Liver (tissue), 9 donors: Measurements from ENCODE around the gene FGD2. TPM values are rescaled to one million over a fixed set of nuclear protein-coding genes. Genes with fewer than 3 reads are reported as not detected.
A peak's percentile ranks its signal among the peaks of the same experiment; 100 is the strongest.

Experiments
- DNase-seq: peaks from one replicate; pipeline ENCODE4 v3.0.0-alpha.2; 2017; ENCODE audit warnings: low spot score
- H3K27ac ChIP-seq, 2 donors: one replicate each; pipeline ENCODE4 v1.7.0; 2013; ENCODE audit warnings: inconsistent platforms in 2 of 2, low read length in 2 of 2, control low read depth in 1 of 2, low read depth in 1 of 2, mild to moderate bottlenecking in 1 of 2
- H3K27me3 ChIP-seq, 4 donors: one replicate each; pipeline versions ENCODE4 v1.6.1 to v1.7.0; 2013; ENCODE audit warnings: low read length in 3 of 4, inconsistent platforms in 1 of 4, mild to moderate bottlenecking in 1 of 4, moderate library complexity in 1 of 4; ENCODE audit not compliant: control insufficient read depth in 4 of 4, insufficient read depth in 4 of 4
- H3K36me3 ChIP-seq, 4 donors: one replicate each; pipeline versions ENCODE4 v1.6.1 to v1.7.0; 2013; ENCODE audit warnings: low read length in 3 of 4, mild to moderate bottlenecking in 3 of 4, low read depth in 1 of 4, moderate library complexity in 1 of 4; ENCODE audit not compliant: control insufficient read depth in 4 of 4, insufficient read depth in 3 of 4
- H3K4me1 ChIP-seq, 4 donors: one replicate each; pipeline versions ENCODE4 v1.6.1 to v1.7.0; 2013; ENCODE audit warnings: low read length in 3 of 4, mild to moderate bottlenecking in 3 of 4, moderate library complexity in 1 of 4; ENCODE audit not compliant: control insufficient read depth in 4 of 4, insufficient read depth in 4 of 4
- H3K4me3 ChIP-seq, 3 donors: one replicate each; pipeline versions ENCODE4 v1.6.1 to v1.7.0; 2013; ENCODE audit warnings: low read length in 3 of 3, control low read depth in 1 of 3, low read depth in 1 of 3, mild to moderate bottlenecking in 1 of 3
- H3K9ac ChIP-seq, 2 donors: one replicate each; pipeline ENCODE4 v1.7.0; 2013; ENCODE audit warnings: low read length in 2 of 2, mild to moderate bottlenecking in 2 of 2, moderate library complexity in 2 of 2, control low read depth in 1 of 2, low read depth in 1 of 2
- H3K9me3 ChIP-seq, 4 donors: one replicate each; pipeline versions ENCODE4 v1.6.1 to v1.7.0; 2013; ENCODE audit warnings: low read length in 3 of 4; ENCODE audit not compliant: control insufficient read depth in 4 of 4
- EGR1 ChIP-seq, 2 donors: IDR thresholded peaks; 2 replicates each; pipeline ENCODE4 v1.6.1; 2016 to 2018; ENCODE audit warnings: antibody characterized with exemption in 2 of 2, low read depth in 2 of 2
- FOXA1 ChIP-seq: IDR thresholded peaks from 2 replicates; pipeline ENCODE4 v1.6.1; 2016; ENCODE audit warnings: antibody characterized with exemption
- FOXA2 ChIP-seq: IDR thresholded peaks from 2 replicates; pipeline ENCODE4 v1.6.1; 2016; ENCODE audit warnings: antibody characterized with exemption
- GABPA ChIP-seq, 2 donors: IDR thresholded peaks in 1 of 2; conservative IDR thresholded peaks in 1 of 2; 2 replicates each; pipeline ENCODE4 v1.6.1; 2016; ENCODE audit warnings: antibody characterized with exemption in 2 of 2, mild to moderate bottlenecking in 1 of 2, moderate library complexity in 1 of 2
- HNF4A ChIP-seq, 2 donors: conservative IDR thresholded peaks; 2 replicates each; pipeline ENCODE4 v1.6.1; 2016; ENCODE audit warnings: antibody characterized with exemption in 2 of 2, mild to moderate bottlenecking in 2 of 2
- HNF4G ChIP-seq: IDR thresholded peaks from 2 replicates; pipeline ENCODE4 v1.6.1; 2016; ENCODE audit warnings: antibody characterized with exemption
- JUND ChIP-seq, 2 donors: IDR thresholded peaks; 2 replicates each; pipeline ENCODE4 v1.6.1; 2016; ENCODE audit warnings: antibody characterized with exemption in 2 of 2
- NR2F2 ChIP-seq: IDR thresholded peaks from 2 replicates; pipeline ENCODE4 v1.6.1; 2016; ENCODE audit warnings: antibody characterized with exemption
- RAD21 ChIP-seq, 2 donors: IDR thresholded peaks; 2 replicates each; pipeline ENCODE4 v1.6.1; 2016; ENCODE audit warnings: antibody characterized with exemption in 2 of 2, mild to moderate bottlenecking in 2 of 2
- RXRA ChIP-seq, 2 donors: IDR thresholded peaks; 2 replicates each; pipeline ENCODE4 v1.6.1; 2017 to 2018; ENCODE audit warnings: antibody characterized with exemption in 2 of 2, mild to moderate bottlenecking in 1 of 2
- SP1 ChIP-seq: IDR thresholded peaks from 2 replicates; pipeline ENCODE4 v1.6.1; 2018; ENCODE audit warnings: antibody characterized with exemption, mild to moderate bottlenecking
- TAF1 ChIP-seq: conservative IDR thresholded peaks from 2 replicates; pipeline ENCODE4 v1.6.1; 2016; ENCODE audit warnings: antibody characterized with exemption, mild to moderate bottlenecking
- YY1 ChIP-seq: IDR thresholded peaks from 2 replicates; pipeline ENCODE4 v1.6.1; 2016; ENCODE audit warnings: antibody characterized with exemption, mild to moderate bottlenecking
- WGBS: extraction: QIAGEN DNeasy Blood & Tissue Kit; methylation state at CpG from one replicate; pipeline ENCODE4 v1.1.7; 2013; 5-methylcytosine and 5-hydroxymethylcytosine counted together
- polyA plus RNA-seq, 2 donors: library from polyadenylated mRNA; stranded (reverse) in 1 of 2; unstranded in 1 of 2; fragments of 200-250 nt in 1 of 2; fragments of >200 nt in 1 of 2; fragmentation: Nextera tagmentation in 1 of 2; extraction: Ambion mirVana in 1 of 2; gene quantifications; one replicate each; pipeline versions ENCODE4 v1.2.1 to v1.2.3, GENCODE V29; 2013 to 2015
- total RNA-seq, 2 donors: library from RNA; depleted of rRNA; stranded (reverse); fragments of >200 nt; gene quantifications; one replicate each; pipeline ENCODE4 v1.2.3, GENCODE V29; 2014
- TF ChIP-seq, protein P1 (sequence below): fragments of 150-350 bp; IDR thresholded peaks from 2 replicates; pipeline ENCODE4 v1.5.1; 2017; ENCODE audit warnings: improper control_type of control experiment, low read depth, low read length; ENCODE audit not compliant: missing input control
- TF ChIP-seq, protein P2 (sequence below): IDR thresholded peaks from 2 replicates; pipeline ENCODE4 v1.6.1; 2016; ENCODE audit warnings: antibody characterized with exemption
- TF ChIP-seq, protein P3 (sequence below): IDR thresholded peaks from 2 replicates; pipeline ENCODE4 v1.6.1; 2016; ENCODE audit warnings: antibody characterized with exemption, mild to moderate bottlenecking
- TF ChIP-seq, protein P4 (sequence below): IDR thresholded peaks from 2 replicates; pipeline ENCODE4 v1.6.1; 2016; ENCODE audit warnings: antibody characterized with exemption
- TF ChIP-seq, protein P5 (sequence below): IDR thresholded peaks from 2 replicates; pipeline ENCODE4 v1.6.1; 2016; ENCODE audit warnings: antibody characterized with exemption
- donor health status: healthy.
- donor health status: healthy.
- donor health status: healthy.
- donor health status: healthy.
- donor health status: healthy.

Gene FGD2
- total and polyA plus RNA-seq, 4 donors = 4.6 to 24.4 (median 9.1) TPM

DNA sequence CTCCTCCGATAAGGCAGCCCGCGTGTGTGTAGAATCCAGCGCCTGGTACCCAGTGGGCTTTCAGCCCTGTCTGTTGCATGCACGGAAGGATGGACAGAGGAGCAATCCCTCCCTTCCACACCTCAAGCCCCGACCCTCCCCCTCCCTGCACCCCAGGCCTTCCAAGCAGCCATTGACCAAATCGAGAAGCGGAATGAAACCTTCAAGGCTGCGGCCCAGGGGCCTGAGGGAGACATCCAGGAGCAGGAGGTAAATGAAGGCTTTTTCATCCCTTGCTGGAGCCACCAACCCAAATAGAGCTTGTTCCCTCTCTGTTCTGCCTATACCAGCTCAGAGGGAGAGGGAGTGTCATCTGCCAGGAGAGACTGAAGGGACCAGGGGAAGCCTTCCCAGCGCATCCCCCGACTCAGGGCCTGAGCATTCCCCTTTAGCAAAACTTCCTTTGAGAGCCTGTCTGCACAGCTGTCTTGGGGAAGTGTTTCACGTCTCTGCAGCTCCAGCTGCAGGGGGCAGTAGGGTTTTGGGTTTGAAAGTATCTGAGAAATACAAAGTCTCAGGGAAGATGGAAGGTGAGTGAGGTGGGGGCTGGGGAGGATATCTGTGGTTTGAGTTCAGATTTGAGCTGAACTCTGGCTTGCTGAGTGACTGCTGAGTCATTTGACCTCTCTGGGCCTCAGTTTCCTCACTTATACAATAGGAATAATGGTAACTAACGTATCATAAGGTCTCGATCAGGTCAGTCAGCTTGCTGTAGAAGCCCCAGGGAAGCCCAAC lies 16.1 kb downstream of the FGD2 start:
- WGBS = 86% methylated on average over 14 of the region's 14 CpGs
- H3K9ac ChIP-seq = no peak overlapping the region
- no peak for DNase-seq
- no peak overlapping the region for H3K4me3 ChIP-seq
- H3K36me3 ChIP-seq = no peaks in the 10 kb centered on the region
- H3K4me1 ChIP-seq = peaks cover 11 to 35% (median 32%) of the 10 kb centered on the region in 4 donors
- no peaks in the 10 kb centered on the region for H3K27me3 ChIP-seq
- H3K27ac ChIP-seq = no peak overlapping the region
- TF ChIP-seq FOXA2 (no peak), RAD21 (IDR thresholded peaks at IDR 0.05) (peak; percentile 64 to 70)
- TF ChIP-seq, protein P1, sequence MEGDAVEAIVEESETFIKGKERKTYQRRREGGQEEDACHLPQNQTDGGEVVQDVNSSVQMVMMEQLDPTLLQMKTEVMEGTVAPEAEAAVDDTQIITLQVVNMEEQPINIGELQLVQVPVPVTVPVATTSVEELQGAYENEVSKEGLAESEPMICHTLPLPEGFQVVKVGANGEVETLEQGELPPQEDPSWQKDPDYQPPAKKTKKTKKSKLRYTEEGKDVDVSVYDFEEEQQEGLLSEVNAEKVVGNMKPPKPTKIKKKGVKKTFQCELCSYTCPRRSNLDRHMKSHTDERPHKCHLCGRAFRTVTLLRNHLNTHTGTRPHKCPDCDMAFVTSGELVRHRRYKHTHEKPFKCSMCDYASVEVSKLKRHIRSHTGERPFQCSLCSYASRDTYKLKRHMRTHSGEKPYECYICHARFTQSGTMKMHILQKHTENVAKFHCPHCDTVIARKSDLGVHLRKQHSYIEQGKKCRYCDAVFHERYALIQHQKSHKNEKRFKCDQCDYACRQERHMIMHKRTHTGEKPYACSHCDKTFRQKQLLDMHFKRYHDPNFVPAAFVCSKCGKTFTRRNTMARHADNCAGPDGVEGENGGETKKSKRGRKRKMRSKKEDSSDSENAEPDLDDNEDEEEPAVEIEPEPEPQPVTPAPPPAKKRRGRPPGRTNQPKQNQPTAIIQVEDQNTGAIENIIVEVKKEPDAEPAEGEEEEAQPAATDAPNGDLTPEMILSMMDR = peak; percentile 21
- H3K9me3 ChIP-seq = no peaks in the 10 kb centered on the region

DNA sequence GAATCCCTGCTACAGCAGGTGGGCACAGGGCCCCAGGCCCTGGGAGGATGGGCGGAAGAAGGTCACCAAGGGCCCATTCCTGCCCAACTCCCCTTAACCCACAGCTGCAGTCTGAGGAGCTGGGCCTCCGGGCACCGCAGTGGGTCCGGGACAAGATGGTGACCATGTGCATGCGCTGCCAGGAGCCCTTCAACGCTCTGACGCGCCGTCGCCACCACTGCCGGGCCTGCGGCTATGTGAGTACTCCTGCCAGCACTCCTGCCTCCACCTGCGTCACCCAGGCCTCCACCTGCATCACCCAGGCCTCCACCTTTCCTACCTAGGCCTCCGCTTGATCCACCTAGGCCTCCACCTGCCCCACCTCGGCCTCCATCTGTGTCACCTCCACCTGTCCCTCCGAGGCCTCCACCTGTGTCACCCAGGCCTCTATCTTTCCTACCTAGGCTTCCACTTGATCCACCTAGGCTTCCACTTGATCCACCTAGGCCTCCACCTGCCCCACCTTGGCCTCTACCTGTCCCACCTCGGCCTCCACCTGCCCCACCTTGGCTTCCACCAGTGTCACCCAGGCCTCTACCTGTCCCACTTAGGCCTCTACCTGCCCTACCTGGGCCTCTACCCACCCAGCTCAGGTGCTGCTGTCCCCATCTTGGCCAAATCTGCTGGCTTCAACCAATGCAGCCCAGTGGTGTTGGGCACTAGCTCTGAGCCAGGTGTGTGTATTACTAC lies 16.8 kb downstream of the FGD2 start:
- 97% methylated on average over 17 of the region's 17 CpGs for WGBS
- no peak for DNase-seq
- Histone ChIP-seq H3K27ac (peak overlapping the region in 1 of 2 donors; percentile 42), H3K27me3 (no peaks in the 10 kb centered on the region), H3K36me3 (no peaks in the 10 kb centered on the region), H3K9ac (no peak overlapping the region), H3K4me3 (no peak overlapping the region), H3K9me3 (no peaks in the 10 kb centered on the region), H3K4me1 (peaks cover 11 to 35% (median 32%) of the 10 kb centered on the region in 4 donors)
- TF ChIP-seq RAD21 (IDR thresholded peaks at IDR 0.05) = no peak
- TF ChIP-seq, protein P2, sequence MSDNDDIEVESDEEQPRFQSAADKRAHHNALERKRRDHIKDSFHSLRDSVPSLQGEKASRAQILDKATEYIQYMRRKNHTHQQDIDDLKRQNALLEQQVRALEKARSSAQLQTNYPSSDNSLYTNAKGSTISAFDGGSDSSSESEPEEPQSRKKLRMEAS = no peak
- TF ChIP-seq, protein P3, sequence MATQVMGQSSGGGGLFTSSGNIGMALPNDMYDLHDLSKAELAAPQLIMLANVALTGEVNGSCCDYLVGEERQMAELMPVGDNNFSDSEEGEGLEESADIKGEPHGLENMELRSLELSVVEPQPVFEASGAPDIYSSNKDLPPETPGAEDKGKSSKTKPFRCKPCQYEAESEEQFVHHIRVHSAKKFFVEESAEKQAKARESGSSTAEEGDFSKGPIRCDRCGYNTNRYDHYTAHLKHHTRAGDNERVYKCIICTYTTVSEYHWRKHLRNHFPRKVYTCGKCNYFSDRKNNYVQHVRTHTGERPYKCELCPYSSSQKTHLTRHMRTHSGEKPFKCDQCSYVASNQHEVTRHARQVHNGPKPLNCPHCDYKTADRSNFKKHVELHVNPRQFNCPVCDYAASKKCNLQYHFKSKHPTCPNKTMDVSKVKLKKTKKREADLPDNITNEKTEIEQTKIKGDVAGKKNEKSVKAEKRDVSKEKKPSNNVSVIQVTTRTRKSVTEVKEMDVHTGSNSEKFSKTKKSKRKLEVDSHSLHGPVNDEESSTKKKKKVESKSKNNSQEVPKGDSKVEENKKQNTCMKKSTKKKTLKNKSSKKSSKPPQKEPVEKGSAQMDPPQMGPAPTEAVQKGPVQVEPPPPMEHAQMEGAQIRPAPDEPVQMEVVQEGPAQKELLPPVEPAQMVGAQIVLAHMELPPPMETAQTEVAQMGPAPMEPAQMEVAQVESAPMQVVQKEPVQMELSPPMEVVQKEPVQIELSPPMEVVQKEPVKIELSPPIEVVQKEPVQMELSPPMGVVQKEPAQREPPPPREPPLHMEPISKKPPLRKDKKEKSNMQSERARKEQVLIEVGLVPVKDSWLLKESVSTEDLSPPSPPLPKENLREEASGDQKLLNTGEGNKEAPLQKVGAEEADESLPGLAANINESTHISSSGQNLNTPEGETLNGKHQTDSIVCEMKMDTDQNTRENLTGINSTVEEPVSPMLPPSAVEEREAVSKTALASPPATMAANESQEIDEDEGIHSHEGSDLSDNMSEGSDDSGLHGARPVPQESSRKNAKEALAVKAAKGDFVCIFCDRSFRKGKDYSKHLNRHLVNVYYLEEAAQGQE = no peak
- TF ChIP-seq HNF4G = no peak
- no peak for TF ChIP-seq JUND (IDR thresholded peaks at IDR 0.05)
- TF ChIP-seq, protein P1 = no peak
- TF ChIP-seq, protein P4, sequence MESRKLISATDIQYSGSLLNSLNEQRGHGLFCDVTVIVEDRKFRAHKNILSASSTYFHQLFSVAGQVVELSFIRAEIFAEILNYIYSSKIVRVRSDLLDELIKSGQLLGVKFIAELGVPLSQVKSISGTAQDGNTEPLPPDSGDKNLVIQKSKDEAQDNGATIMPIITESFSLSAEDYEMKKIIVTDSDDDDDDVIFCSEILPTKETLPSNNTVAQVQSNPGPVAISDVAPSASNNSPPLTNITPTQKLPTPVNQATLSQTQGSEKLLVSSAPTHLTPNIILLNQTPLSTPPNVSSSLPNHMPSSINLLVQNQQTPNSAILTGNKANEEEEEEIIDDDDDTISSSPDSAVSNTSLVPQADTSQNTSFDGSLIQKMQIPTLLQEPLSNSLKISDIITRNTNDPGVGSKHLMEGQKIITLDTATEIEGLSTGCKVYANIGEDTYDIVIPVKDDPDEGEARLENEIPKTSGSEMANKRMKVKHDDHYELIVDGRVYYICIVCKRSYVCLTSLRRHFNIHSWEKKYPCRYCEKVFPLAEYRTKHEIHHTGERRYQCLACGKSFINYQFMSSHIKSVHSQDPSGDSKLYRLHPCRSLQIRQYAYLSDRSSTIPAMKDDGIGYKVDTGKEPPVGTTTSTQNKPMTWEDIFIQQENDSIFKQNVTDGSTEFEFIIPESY = no peak
- TF ChIP-seq RXRA (IDR thresholded peaks at IDR 0.05) = no peak
- no peak for TF ChIP-seq EGR1 (IDR thresholded peaks at IDR 0.05; ENCODE audit: low read depth in 2 of 2)
- TF ChIP-seq SP1 = no peak
- no peak for TF ChIP-seq YY1
- TF ChIP-seq, protein P5, sequence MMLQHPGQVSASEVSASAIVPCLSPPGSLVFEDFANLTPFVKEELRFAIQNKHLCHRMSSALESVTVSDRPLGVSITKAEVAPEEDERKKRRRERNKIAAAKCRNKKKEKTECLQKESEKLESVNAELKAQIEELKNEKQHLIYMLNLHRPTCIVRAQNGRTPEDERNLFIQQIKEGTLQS = no peak
- no peak for TF ChIP-seq HNF4A (conservative IDR thresholded peaks at IDR 0.05)
- TF ChIP-seq TAF1 = no peak
- TF ChIP-seq NR2F2 = no peak
- no peak for TF ChIP-seq FOXA2
- TF ChIP-seq FOXA1 = no peak
- no peak for TF ChIP-seq GABPA (IDR thresholded peaks at IDR 0.05 in 1 of 2, conservative IDR thresholded peaks at IDR 0.05 in 1 of 2)
